Karpas-422 (cell line): ENCODE measurements around the gene SIX3. TPM values are rescaled to one million over a fixed set of nuclear protein-coding genes. Genes with fewer than 3 reads are reported as not detected.

Source experiments
- DNase-seq: peaks from one replicate; pipeline ENCODE4 v3.0.0-alpha.2; 2015
- H2AFZ ChIP-seq: fragments of 200-600 bp; sonication (generic); 2 replicates; pipeline ENCODE4 v1.6.1; 2014; ENCODE audit warnings: antibody characterized with exemption, low read length, mixed read lengths
- H3K27ac ChIP-seq: fragments of 200-600 bp; sonication (generic); 2 replicates; pipeline ENCODE4 v1.5.1; 2014; ENCODE audit warnings: mild to moderate bottlenecking, low read length, moderate library complexity
- H3K27me3 ChIP-seq: fragments of 200-600 bp; sonication (generic); 2 replicates; pipeline ENCODE4 v1.6.1; 2014; ENCODE audit warnings: low read length, mixed read lengths
- H3K36me3 ChIP-seq: fragments of 200-600 bp; sonication (generic); 2 replicates; pipeline ENCODE4 v1.6.1; 2014; ENCODE audit warnings: low read length, mixed read lengths; ENCODE audit not compliant: insufficient read depth
- H3K4me1 ChIP-seq: fragments of 200-600 bp; sonication (generic); 2 replicates; pipeline ENCODE4 v1.6.1; 2014; ENCODE audit warnings: mild to moderate bottlenecking, low read length, mixed read lengths
- H3K4me2 ChIP-seq: fragments of 200-600 bp; sonication (generic); 2 replicates; pipeline ENCODE4 v1.6.1; 2014; ENCODE audit warnings: low read length, low read depth, mild to moderate bottlenecking; ENCODE audit not compliant: poor library complexity, severe bottlenecking
- H3K4me3 ChIP-seq: fragments of 200-600 bp; sonication (generic); 2 replicates; pipeline ENCODE4 v1.5.1; 2014; ENCODE audit warnings: mild to moderate bottlenecking, antibody characterized with exemption, low read length, mixed read lengths
- H3K79me2 ChIP-seq: fragments of 200-600 bp; sonication (generic); 2 replicates; pipeline ENCODE4 v1.6.1; 2014; ENCODE audit warnings: mild to moderate bottlenecking, low read length, mixed read lengths
- H3K9ac ChIP-seq: fragments of 200-600 bp; sonication (generic); 2 replicates; pipeline ENCODE4 v1.6.0; 2014; ENCODE audit warnings: low read length
- H3K9me2 ChIP-seq: fragments of 200-600 bp; sonication (generic), shearing (Covaris generic); replicated peaks from 2 replicates; pipeline ENCODE4 v1.6.0; 2014; ENCODE audit warnings: mild to moderate bottlenecking, low read length, moderate library complexity; ENCODE audit not compliant: insufficient read depth
- H3K9me3 ChIP-seq: fragments of 300-700, 200-600 bp; sonication (generic); 2 replicates; pipeline ENCODE4 v1.6.1; 2014; ENCODE audit warnings: low read length, mixed read lengths
- H4K20me1 ChIP-seq: fragments of 200-600 bp; sonication (generic); 2 replicates; pipeline ENCODE4 v1.6.1; 2014; ENCODE audit warnings: mild to moderate bottlenecking, antibody characterized with exemption, low read length, low read depth; ENCODE audit not compliant: insufficient read depth
- total RNA-seq: library from RNA; depleted of rRNA; stranded (reverse); fragments of >200 nt; shearing (Covaris generic); gene quantifications from 2 replicates; pipeline ENCODE4 v1.2.3, GENCODE V29; 2014; ENCODE audit warnings: low replicate concordance

Gene SIX3
- total RNA-seq, 1 experiment from 2014 or later: not detected

DNA sequence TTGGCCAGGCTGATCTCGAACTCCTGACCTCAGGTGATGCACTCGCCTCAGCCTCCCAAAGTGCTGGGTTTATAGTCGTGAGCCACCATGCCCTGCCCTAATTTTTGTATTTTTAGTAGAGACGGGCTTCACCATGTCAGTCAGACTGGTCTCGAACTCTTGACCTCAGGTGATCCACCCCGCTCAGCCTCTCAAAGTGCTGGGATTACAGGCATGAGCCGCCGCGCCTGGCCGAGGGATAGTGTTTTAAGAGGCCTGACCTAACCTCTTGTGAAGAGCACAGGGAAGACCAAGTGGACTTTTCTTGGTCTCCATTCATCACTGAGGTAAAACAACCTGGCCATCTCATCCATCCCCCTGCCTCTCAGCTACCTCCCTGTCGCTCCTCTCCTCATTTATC, 38.1 kb downstream of the SIX3 start:
- H3K9me3 ChIP-seq: no peaks in the 10 kb centered on the region
- H4K20me1 ChIP-seq: no peaks in the 10 kb centered on the region
- H2AFZ ChIP-seq: no peak overlapping the region
- DNase-seq: no peak
- H3K9ac ChIP-seq: no peak overlapping the region
- no peaks in the 10 kb centered on the region for H3K36me3 ChIP-seq
- no peak overlapping the region for H3K4me2 ChIP-seq
- no peak overlapping the region for H3K4me3 ChIP-seq
- H3K4me1 ChIP-seq: peaks cover 34% of the 10 kb centered on the region
- no peaks in the 10 kb centered on the region for H3K9me2 ChIP-seq
- no peaks in the 10 kb centered on the region for H3K79me2 ChIP-seq
- no peak overlapping the region for H3K27ac ChIP-seq
- no peaks in the 10 kb centered on the region for H3K27me3 ChIP-seq

DNA sequence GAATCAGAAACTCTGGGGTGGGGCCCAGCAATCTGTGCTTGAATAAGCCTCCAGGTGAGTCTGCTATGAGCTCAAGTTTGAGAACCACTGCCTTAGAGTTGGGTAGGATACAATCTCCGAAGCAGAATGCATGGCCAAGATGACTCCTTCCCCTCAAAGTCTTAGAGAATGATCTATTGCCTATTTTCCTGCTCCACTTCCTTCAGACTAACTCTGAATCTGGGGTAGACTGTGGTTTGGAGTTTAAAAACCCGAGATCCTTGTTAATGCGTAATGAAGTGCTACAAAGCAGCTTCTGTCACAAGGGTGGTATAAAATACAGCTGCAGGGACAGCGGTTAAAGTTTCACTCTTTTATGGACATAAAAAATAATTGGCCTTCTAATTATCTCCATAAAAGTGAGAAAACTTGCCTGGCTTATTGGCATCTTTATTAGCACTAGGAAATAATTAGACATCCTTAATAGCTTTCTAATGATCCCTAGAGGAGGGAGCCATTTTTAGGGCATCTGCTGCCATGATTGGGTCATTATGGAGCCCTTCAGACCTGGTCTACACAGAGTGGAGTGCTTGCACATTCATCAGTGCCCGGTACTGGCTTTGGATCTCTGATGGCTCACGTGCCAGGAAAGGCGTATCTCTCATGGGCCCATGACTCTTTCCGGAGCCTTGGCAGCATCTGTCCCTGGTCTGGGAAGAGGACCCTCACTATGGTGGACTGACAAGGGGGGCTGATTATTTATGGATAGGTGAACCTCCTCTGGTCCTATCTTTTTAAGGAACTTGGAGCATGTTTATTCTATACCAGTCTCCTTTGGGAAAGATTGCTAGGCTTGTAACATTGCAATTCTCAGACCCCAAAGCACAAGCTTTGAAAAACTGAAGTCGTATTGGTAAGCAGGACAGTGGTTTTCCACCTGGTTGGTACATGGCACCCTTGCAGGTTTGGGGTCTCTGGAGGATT, 39.5 kb downstream of the SIX3 start:
- no peak for DNase-seq
- Histone ChIP-seq H3K9me2 (no peaks in the 10 kb centered on the region), H3K27ac (no peak overlapping the region), H3K9ac (no peak overlapping the region), H3K9me3 (no peaks in the 10 kb centered on the region), H2AFZ (no peak overlapping the region), H3K27me3 (no peaks in the 10 kb centered on the region), H3K4me1 (peaks cover 35% of the 10 kb centered on the region), H4K20me1 (no peaks in the 10 kb centered on the region), H3K36me3 (no peaks in the 10 kb centered on the region), H3K4me3 (no peak overlapping the region), H3K79me2 (no peaks in the 10 kb centered on the region), H3K4me2 (no peak overlapping the region)

DNA sequence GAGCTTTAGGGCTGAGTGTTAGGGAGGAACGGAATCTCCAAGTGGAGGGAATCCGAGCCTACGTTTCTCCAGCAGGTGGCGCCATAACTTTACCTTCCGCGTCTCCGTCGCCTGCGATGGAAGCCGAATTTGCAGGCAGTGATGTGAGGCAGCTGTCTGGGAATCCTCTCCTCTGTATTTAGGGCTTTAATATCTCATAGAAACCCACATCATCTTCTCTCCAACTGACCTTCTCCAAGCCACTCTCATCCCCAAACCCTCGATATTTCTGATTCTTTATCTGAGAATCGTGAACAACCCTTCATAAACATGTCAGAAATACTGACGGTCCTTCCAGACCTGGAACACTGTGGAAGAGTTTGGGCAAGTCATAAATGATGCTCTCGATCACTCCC, 40.2 kb downstream of the SIX3 start:
- no peaks in the 10 kb centered on the region for H3K9me2 ChIP-seq
- H3K4me2 ChIP-seq: peak overlapping the region; percentile 48
- no peaks in the 10 kb centered on the region for H3K36me3 ChIP-seq
- no peaks in the 10 kb centered on the region for H3K79me2 ChIP-seq
- H3K9ac ChIP-seq: peak overlapping the region; percentile 43; the same call in 1 of the 2 replicates
- no peak overlapping the region; the same call in 1 of the 2 replicates for H3K4me3 ChIP-seq
- peak overlapping the region; percentile 81; the same call in 1 of the 2 replicates for H2AFZ ChIP-seq
- peak; percentile 92 for DNase-seq
- H3K4me1 ChIP-seq: peaks cover 35% of the 10 kb centered on the region
- H4K20me1 ChIP-seq: no peaks in the 10 kb centered on the region
- no peaks in the 10 kb centered on the region for H3K9me3 ChIP-seq
- H3K27ac ChIP-seq: peak overlapping the region; percentile 39; the same call in 1 of the 2 replicates
- no peaks in the 10 kb centered on the region for H3K27me3 ChIP-seq

DNA sequence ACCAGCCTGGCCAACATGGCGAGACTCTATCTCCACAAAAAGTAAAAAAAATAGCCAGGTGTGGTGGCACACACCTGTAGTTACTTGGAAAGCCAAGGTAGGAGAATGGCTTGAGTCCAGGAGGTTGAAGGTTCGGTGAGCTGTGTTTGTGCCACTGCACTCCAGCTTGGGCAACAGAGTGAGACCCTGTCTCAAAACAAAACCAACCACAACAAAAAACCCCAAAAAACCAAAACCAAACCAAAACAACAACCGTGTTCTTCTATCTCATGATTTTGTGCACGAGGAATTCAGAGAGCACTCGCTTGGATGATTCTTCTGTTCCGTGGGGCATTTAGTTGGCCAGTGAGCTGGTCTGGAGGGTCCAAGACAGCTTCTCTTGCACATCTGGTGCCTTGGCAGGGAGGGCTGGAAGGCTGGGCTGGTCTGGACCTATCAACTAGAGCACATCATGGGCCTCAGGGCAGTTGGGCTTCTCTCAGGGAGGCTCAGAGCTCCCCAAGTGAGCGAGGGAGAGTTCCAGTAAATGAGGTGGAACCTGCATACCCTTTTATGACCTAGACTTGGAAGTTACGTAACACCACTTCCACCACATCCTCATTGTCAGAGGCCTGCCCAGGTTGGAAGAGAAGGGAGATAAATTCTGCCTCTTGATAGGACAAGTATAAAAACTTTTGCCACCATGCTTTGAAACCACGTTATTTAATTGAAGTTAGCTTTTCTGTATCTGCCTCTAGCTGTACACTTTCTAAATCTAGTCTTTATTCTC, 42.5 kb downstream of the SIX3 start:
- Histone ChIP-seq H3K79me2 (no peaks in the 10 kb centered on the region), H3K9me3 (peaks cover 11% of the 10 kb centered on the region)

DNA sequence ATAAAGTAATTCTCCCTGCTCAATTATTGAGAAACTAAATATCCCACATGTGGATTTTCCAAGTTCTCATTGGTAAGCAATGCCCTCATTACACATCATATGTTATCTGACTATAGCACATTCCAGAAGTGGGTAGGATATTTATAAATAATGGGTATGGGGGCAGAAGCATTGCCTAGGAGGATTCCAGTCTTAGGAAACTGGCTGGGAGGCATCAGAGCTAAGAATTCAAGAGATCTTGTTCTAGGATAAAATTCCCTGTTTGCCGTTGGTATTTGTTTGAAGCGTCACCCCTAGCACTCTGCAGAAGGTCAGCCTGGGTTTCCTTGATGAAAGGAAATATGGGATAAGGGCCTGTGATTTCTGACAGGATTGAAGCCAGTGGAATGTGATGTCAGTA, 47.7 kb downstream of the SIX3 start:
- no peak for DNase-seq
- Histone ChIP-seq H3K4me2 (no peak overlapping the region), H3K9me3 (peaks cover 11% of the 10 kb centered on the region), H3K27ac (no peak overlapping the region), H3K4me3 (no peak overlapping the region), H3K9ac (no peak overlapping the region), H3K79me2 (no peaks in the 10 kb centered on the region), H3K27me3 (no peaks in the 10 kb centered on the region; the same call in 1 of the 2 replicates), H3K4me1 (peaks cover 5% of the 10 kb centered on the region), H3K36me3 (0 out of 2 replicates have a peak, but pooled peaks cover 6% of the 10 kb centered on the region), H4K20me1 (no peaks in the 10 kb centered on the region), H2AFZ (no peak overlapping the region), H3K9me2 (no peaks in the 10 kb centered on the region)

More for the DNA sequence above, 42.5 kb downstream of the SIX3 start:
- Histone ChIP-seq H3K36me3 (no peaks in the 10 kb centered on the region), H3K9me2 (no peaks in the 10 kb centered on the region), H3K9ac (no peak overlapping the region), H4K20me1 (no peaks in the 10 kb centered on the region), H3K4me3 (no peak overlapping the region), H3K4me2 (no peak overlapping the region), H3K4me1 (peaks cover 35% of the 10 kb centered on the region), H3K27me3 (no peaks in the 10 kb centered on the region), H2AFZ (peak overlapping the region; percentile 5; the same call in 1 of the 2 replicates), H3K27ac (no peak overlapping the region)
- DNase-seq: no peak

DNA sequence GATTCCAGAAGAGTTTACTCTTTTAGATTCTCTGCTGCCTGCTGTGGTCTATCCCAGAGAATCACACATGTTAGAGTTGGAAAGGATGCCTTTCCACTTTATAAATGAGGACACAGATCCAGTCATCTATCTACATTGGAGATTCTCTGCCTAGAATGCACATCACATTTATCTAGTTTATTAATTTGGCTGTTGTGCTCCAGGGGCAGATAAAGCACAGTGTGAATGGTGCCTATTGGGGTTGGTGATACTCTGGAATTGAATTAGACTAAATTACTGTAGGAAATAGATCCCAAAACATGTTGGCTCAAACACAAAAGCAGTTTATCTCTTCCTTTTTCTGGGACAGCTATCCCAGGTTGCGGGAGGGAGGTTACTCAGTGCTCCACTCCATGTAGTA, 52.9 kb downstream of the SIX3 start:
- no peak for DNase-seq
- Histone ChIP-seq H2AFZ (no peak overlapping the region), H3K27ac (no peak overlapping the region), H3K4me3 (no peak overlapping the region), H3K4me2 (no peak overlapping the region), H3K4me1 (peaks cover 8% of the 10 kb centered on the region; the same call in 1 of the 2 replicates), H3K27me3 (no peaks in the 10 kb centered on the region; the same call in 1 of the 2 replicates), H3K9ac (no peak overlapping the region), H3K9me2 (no peaks in the 10 kb centered on the region), H3K36me3 (0 out of 2 replicates have a peak, but pooled peaks cover 6% of the 10 kb centered on the region), H4K20me1 (no peaks in the 10 kb centered on the region), H3K79me2 (no peaks in the 10 kb centered on the region), H3K9me3 (no peaks in the 10 kb centered on the region; the same call in 1 of the 2 replicates)
